Common myeloid progenitor, CD34-positive (primary cell): ENCODE measurements around the gene HGS.

Source experiments
- CTCF ChIA-PET: fragments of 350-600 bp; sonication (Branson Sonifier 250); formaldehyde crosslinking; loops from one replicate; lab custom pipeline; 2021; ENCODE audit warnings: antibody characterized with exemption; lab: Charles Lee
- POLR2A ChIA-PET: fragments of 350-600 bp; sonication (Branson Sonifier 250); formaldehyde crosslinking; loops from one replicate; lab custom pipeline; 2021; ENCODE audit warnings: antibody characterized with exemption; lab: Charles Lee
- DNase-seq, 3 donors: peaks; one replicate each; pipeline versions ENCODE4 v3.0.0 to v3.0.0-alpha.2; 2013
- H3K27ac ChIP-seq, 2 experiments: 1 replicate in 1 of 2; 2 replicates in 1 of 2; pipeline ENCODE4 v1.7.0; 2013; ENCODE audit warnings: inconsistent platforms in 2 of 2, low read length in 2 of 2, mild to moderate bottlenecking in 2 of 2, low read depth in 1 of 2, moderate library complexity in 1 of 2; ENCODE audit not compliant: severe bottlenecking in 2 of 2, insufficient read depth in 1 of 2, poor library complexity in 1 of 2
- H3K27me3 ChIP-seq, 5 experiments: replicated peaks in 2 of 5; 1 replicate in 3 of 5; 2 replicates in 2 of 5; pipeline versions ENCODE4 v1.6.1 to v1.7.0; 2013; ENCODE audit warnings: low read length in 4 of 5, mild to moderate bottlenecking in 2 of 5, moderate library complexity in 2 of 5, inconsistent platforms in 1 of 5; ENCODE audit not compliant: insufficient read depth in 5 of 5, control insufficient read depth in 4 of 5
- H3K36me3 ChIP-seq, 4 experiments: 1 replicate in 2 of 4; 2 replicates in 2 of 4; pipeline versions ENCODE4 v1.6.1 to v1.7.0; 2013; ENCODE audit warnings: low read length in 3 of 4, control low read depth in 1 of 4, mild to moderate bottlenecking in 1 of 4; ENCODE audit not compliant: control insufficient read depth in 4 of 4, insufficient read depth in 4 of 4
- H3K4me1 ChIP-seq, 4 experiments: 1 replicate in 3 of 4; 2 replicates in 1 of 4; pipeline versions ENCODE4 v1.6.1 to v1.7.1; 2013; ENCODE audit warnings: low read length in 3 of 4, mild to moderate bottlenecking in 3 of 4, control low read depth in 1 of 4, inconsistent platforms in 1 of 4, moderate library complexity in 1 of 4; ENCODE audit not compliant: control insufficient read depth in 4 of 4, insufficient read depth in 4 of 4; ENCODE audit errors: control extremely low read depth in 1 of 4
- H3K4me3 ChIP-seq, 7 experiments: 1 replicate in 4 of 7; 2 replicates in 3 of 7; pipeline versions ENCODE4 v1.5.1 to v1.7.0; 2013; ENCODE audit warnings: mild to moderate bottlenecking in 7 of 7, low read length in 6 of 7, moderate library complexity in 6 of 7, inconsistent platforms in 2 of 7, low read depth in 2 of 7, control low read depth in 1 of 7; ENCODE audit not compliant: insufficient read depth in 4 of 7, control insufficient read depth in 1 of 7; ENCODE audit errors: extremely low read depth in 1 of 7
- H3K9me3 ChIP-seq, 5 experiments: 1 replicate in 4 of 5; 2 replicates in 1 of 5; pipeline versions ENCODE4 v1.6.1 to v1.7.1; 2013; ENCODE audit warnings: low read length in 4 of 5, mild to moderate bottlenecking in 2 of 5, inconsistent platforms in 1 of 5, low read depth in 1 of 5, moderate library complexity in 1 of 5; ENCODE audit not compliant: control insufficient read depth in 4 of 5, insufficient read depth in 2 of 5; ENCODE audit errors: control extremely low read depth in 1 of 5
- WGBS: methylation state at CpG from one replicate; pipeline ENCODE4 v1.1.5; 2013; ENCODE audit not compliant: insufficient coverage; 5-methylcytosine and 5-hydroxymethylcytosine counted together

HGS gene

GRCh38 chr17:81690549-81690948 lies 6.7 kb downstream of the HGS start:
- CTCF ChIA-PET: interaction anchor here (1.2 kb wide), 1 partner anchor 15 kb away, joined by 3 read pairs; no protein-coding TSS in a partner anchor
- POLR2A ChIA-PET: no interaction called here
- peaks cover 6 to 98% (median 57%) of the 10 kb centered on the region in 4 experiments for H3K36me3 ChIP-seq
- H3K4me1 ChIP-seq: peaks cover 0 to 1% (median 0%) of the 10 kb centered on the region in 4 experiments
- no peak for DNase-seq
- WGBS: 94% methylated on average over 14 of the region's 17 CpGs
- no peak overlapping the region for H3K4me3 ChIP-seq
- H3K27ac ChIP-seq: no peak overlapping the region
- no peaks in the 10 kb centered on the region for H3K9me3 ChIP-seq
- no peaks in the 10 kb centered on the region for H3K27me3 ChIP-seq

GRCh38 chr17:81691196-81691595 lies 7.4 kb downstream of the HGS start:
- 96% methylated on average over 15 of the region's 18 CpGs for WGBS
- no peaks in the 10 kb centered on the region for H3K27me3 ChIP-seq
- H3K36me3 ChIP-seq: peaks cover 6 to 98% (median 58%) of the 10 kb centered on the region in 4 experiments
- H3K27ac ChIP-seq: no peak overlapping the region
- CTCF ChIA-PET: no interaction called here
- H3K4me1 ChIP-seq: no peaks in the 10 kb centered on the region
- H3K4me3 ChIP-seq: no peak overlapping the region
- no peak for DNase-seq
- POLR2A ChIA-PET: no interaction called here
- no peaks in the 10 kb centered on the region for H3K9me3 ChIP-seq

- ChIA-PET CTCF (no interaction called here), POLR2A (no interaction called here)
- H3K36me3 ChIP-seq: peaks cover 6 to 98% (median 58%) of the 10 kb centered on the region in 4 experiments
- no peaks in the 10 kb centered on the region for H3K9me3 ChIP-seq
- WGBS: 96% methylated on average over 18 of the region's 20 CpGs
- H3K4me3 ChIP-seq: no peak overlapping the region
- no peaks in the 10 kb centered on the region for H3K4me1 ChIP-seq
- DNase-seq: no peak
- no peaks in the 10 kb centered on the region for H3K27me3 ChIP-seq
- H3K27ac ChIP-seq: no peak overlapping the region
These were observed 7.8 kb downstream of the HGS start for GRCh38 chr17:81691608-81692007.

- Histone ChIP-seq H3K27me3 (no peaks in the 10 kb centered on the region), H3K36me3 (peaks cover 10 to 98% (median 56%) of the 10 kb centered on the region in 4 experiments), H3K4me1 (no peaks in the 10 kb centered on the region), H3K4me3 (no peak overlapping the region), H3K9me3 (no peaks in the 10 kb centered on the region), H3K27ac (no peak overlapping the region)
- CTCF ChIA-PET: interaction anchor here (1.6 kb wide), 1 partner anchor 10 kb away, joined by 4 read pairs; the partner anchor contains the start of genes ARL16 and HGS
- WGBS: 96% methylated on average over 18 of the region's 35 CpGs
- POLR2A ChIA-PET: interaction anchor here (0.7 kb wide), 1 partner anchor 119 kb away, joined by 3 read pairs; no protein-coding TSS in a partner anchor
- DNase-seq: no peak
These were observed 9.8 kb downstream of the HGS start for GRCh38 chr17:81693509-81694210.

GRCh38 chr17:81694810-81695209 lies 11.0 kb downstream of the HGS start:
- Histone ChIP-seq H3K27me3 (no peaks in the 10 kb centered on the region), H3K9me3 (no peaks in the 10 kb centered on the region), H3K4me1 (no peaks in the 10 kb centered on the region), H3K4me3 (no peak overlapping the region), H3K27ac (no peak overlapping the region), H3K36me3 (peaks cover 10 to 92% (median 50%) of the 10 kb centered on the region in 4 experiments)
- ChIA-PET POLR2A (no interaction called here), CTCF (no interaction called here)
- 100% methylated on average over 10 of the region's 19 CpGs for WGBS
- no peak for DNase-seq

GRCh38 chr17:81695211-81695610 lies 11.4 kb downstream of the HGS start:
- Histone ChIP-seq H3K4me1 (no peaks in the 10 kb centered on the region), H3K36me3 (peaks cover 10 to 88% (median 47%) of the 10 kb centered on the region in 4 experiments), H3K27ac (no peak overlapping the region), H3K27me3 (no peaks in the 10 kb centered on the region), H3K4me3 (no peak overlapping the region), H3K9me3 (no peaks in the 10 kb centered on the region)
- WGBS: 97% methylated on average over 6 of the region's 6 CpGs
- DNase-seq: no peak
- ChIA-PET CTCF (interaction anchor here (0.5 to 1.1 kb wide), 2 partner anchors 10 to 32 kb away, joined by 3 read pairs; no protein-coding TSS in a partner anchor), POLR2A (no interaction called here)

GRCh38 chr17:81695801-81696200 lies 12.0 kb downstream of the HGS start:
- DNase-seq: no peak
- Histone ChIP-seq H3K4me1 (peaks cover 0 to 2% (median 0%) of the 10 kb centered on the region in 4 experiments), H3K27ac (no peak overlapping the region), H3K36me3 (peaks cover 8 to 85% (median 47%) of the 10 kb centered on the region in 4 experiments), H3K4me3 (no peak overlapping the region), H3K9me3 (no peaks in the 10 kb centered on the region), H3K27me3 (no peaks in the 10 kb centered on the region)
- WGBS: 97% methylated on average over 22 of the region's 22 CpGs
- ChIA-PET CTCF (interaction anchor here (0.5 to 1.1 kb wide), 3 partner anchors 11 to 33 kb away, joined by 3 to 4 read pairs (median 3); no protein-coding TSS in a partner anchor), POLR2A (no interaction called here)
